HG03558 (cell line): ENCODE measurements around the gene FAM200C.
"Not testable (repeated sequence)": the region's sequence is repeated elsewhere in the genome, so short reads cannot be mapped to it uniquely, and the experiment has no call there.

ENCODE experiments used
- ATAC-seq: cut with Tn5 transposase; IDR thresholded peaks from one replicate; pipeline ENCODE4 v1.9.1; 2021; ENCODE audit warnings: moderate number of reproducible peaks; ENCODE audit not compliant: unreplicated experiment; ENCODE audit errors: extremely low read depth

Gene FAM200C

GRCh38 chr5:160399402-160400353, at the start of gene FAM200C:
Gene FAM200C (minus strand): TSS chr5:160400054. CDS start chr5:160395490, 4,564 bp downstream.
- ATAC-seq: peak; percentile 73

GRCh38 chr5:160449458-160449857, 49.6 kb upstream of the FAM200C start:
- ATAC-seq: no peak

GRCh38 chr5:160448886-160449285, 49.0 kb upstream of the FAM200C start:
- no peak for ATAC-seq

- ATAC-seq: no peak
These were observed 45.9 kb upstream of the FAM200C start for GRCh38 chr5:160445751-160446150.

- ATAC-seq: no peak
These were observed 45.3 kb upstream of the FAM200C start for GRCh38 chr5:160445132-160445531.

- ATAC-seq: no peak
These were observed 44.6 kb upstream of the FAM200C start for GRCh38 chr5:160444407-160444806.

- no peak for ATAC-seq
These were observed 43.1 kb upstream of the FAM200C start for GRCh38 chr5:160442824-160443431.

- peak; percentile 29 for ATAC-seq
These were observed 41.5 kb upstream of the FAM200C start for GRCh38 chr5:160441311-160441781.

GRCh38 chr5:160439205-160439600, 39.3 kb upstream of the FAM200C start:
- no peak for ATAC-seq

GRCh38 chr5:160438316-160439204, 38.7 kb upstream of the FAM200C start:
- ATAC-seq: no peak

- ATAC-seq: no peak
These were observed 37.4 kb upstream of the FAM200C start for GRCh38 chr5:160437271-160437670.

GRCh38 chr5:160436661-160437060, 36.8 kb upstream of the FAM200C start:
- ATAC-seq: not testable (repeated sequence)

GRCh38 chr5:160436017-160436416, 36.2 kb upstream of the FAM200C start:
- ATAC-seq: no peak

- no peak for ATAC-seq
These were observed 35.7 kb upstream of the FAM200C start for GRCh38 chr5:160435532-160435931.

- peak; percentile 66 for ATAC-seq
These were observed 34.2 kb upstream of the FAM200C start for GRCh38 chr5:160434022-160434531.

GRCh38 chr5:160432787-160433186, 32.9 kb upstream of the FAM200C start:
- no peak for ATAC-seq

GRCh38 chr5:160432196-160432595, 32.3 kb upstream of the FAM200C start:
- ATAC-seq: peak; percentile 27

- ATAC-seq: no peak
These were observed 27.8 kb upstream of the FAM200C start for GRCh38 chr5:160427607-160428006.

- no peak for ATAC-seq
These were observed 23.2 kb upstream of the FAM200C start for GRCh38 chr5:160423099-160423498.

- peak; percentile 50 for ATAC-seq
These were observed 21.9 kb upstream of the FAM200C start, which contains the start of gene PTTG1 for GRCh38 chr5:160421625-160422258. Gene PTTG1 (plus strand): TSS chr5:160421855. CDS start chr5:160422313, 458 bp downstream.
